NCI-H2029 (cell line): ENCODE results near the gene ZNF662.
A peak's percentile ranks its signal among the peaks of the same experiment; 100 is the strongest.

Experiments
- DNase-seq: peaks from one replicate; lab custom pipeline; 2025; lab: John Stamatoyannopoulos, UW

The ZNF662 gene

GRCh38 chr3:42936157-42936981 is 30.4 kb downstream of the ZNF662 start:
- DNase-seq = no peak

- DNase-seq = no peak
These were observed 31.4 kb downstream of the ZNF662 start for GRCh38 chr3:42937334-42937733.

GRCh38 chr3:42942693-42943092 is 36.8 kb downstream of the ZNF662 start:
- DNase-seq = no peak

- no peak for DNase-seq
These were observed 40.1 kb downstream of the ZNF662 start for GRCh38 chr3:42946050-42946449.

GRCh38 chr3:42957573-42957972 is 51.6 kb downstream of the ZNF662 start:
- no peak for DNase-seq

- peak; percentile 5 for DNase-seq
These were observed 54.3 kb downstream of the ZNF662 start for GRCh38 chr3:42960282-42960681.

GRCh38 chr3:42960786-42961185 is 54.8 kb downstream of the ZNF662 start:
- no peak for DNase-seq

GRCh38 chr3:42961633-42962032 is 55.7 kb downstream of the ZNF662 start:
- DNase-seq = peak; percentile 42

GRCh38 chr3:42963269-42963668 is 57.3 kb downstream of the ZNF662 start:
- no peak for DNase-seq

GRCh38 chr3:42964266-42964665 is 58.3 kb downstream of the ZNF662 start:
- no peak for DNase-seq
